Osteocyte (in vitro differentiated cells): Measurements from ENCODE around the gene PAM16. TPM values are rescaled to one million over a fixed set of nuclear protein-coding genes. Genes with fewer than 3 reads are reported as not detected.
"Not testable (repeated sequence)": the region's sequence is repeated elsewhere in the genome, so short reads cannot be mapped to it uniquely, and the experiment has no call there.

Experiments
- DNase-seq: peaks from one replicate; pipeline ENCODE4 v3.0.0; 2021; ENCODE audit warnings: mixed read lengths; ENCODE audit not compliant: unreplicated experiment; ENCODE audit errors: extremely low spot score
- H3K27ac Mint-ChIP-seq: one replicate; pipeline ENCODE4 v1.8.0; 2021; ENCODE audit warnings: mild to moderate bottlenecking, mixed read lengths; ENCODE audit not compliant: unreplicated experiment
- H3K27me3 Mint-ChIP-seq: one replicate; pipeline ENCODE4 v1.8.0; 2021; ENCODE audit warnings: mixed read lengths; ENCODE audit not compliant: unreplicated experiment
- H3K36me3 Mint-ChIP-seq: one replicate; pipeline ENCODE4 v1.8.0; 2021; ENCODE audit warnings: mixed read lengths; ENCODE audit not compliant: unreplicated experiment
- H3K4me1 Mint-ChIP-seq: one replicate; pipeline ENCODE4 v1.8.0; 2021; ENCODE audit warnings: mixed read lengths; ENCODE audit not compliant: unreplicated experiment
- H3K4me3 Mint-ChIP-seq: one replicate; pipeline ENCODE4 v1.8.0; 2021; ENCODE audit warnings: mild to moderate bottlenecking, moderate library complexity, mixed read lengths; ENCODE audit not compliant: unreplicated experiment
- H3K9me3 Mint-ChIP-seq: one replicate; pipeline ENCODE4 v1.8.0; 2021; ENCODE audit warnings: mixed read lengths; ENCODE audit not compliant: unreplicated experiment
- CTCF ChIP-seq: fragments of 200-600 bp; sonication (generic); IDR thresholded peaks from 2 replicates; pipeline ENCODE4 v1.5.0; 2021; ENCODE audit warnings: antibody characterized with exemption, mild to moderate bottlenecking, moderate library complexity
- total RNA-seq: library from RNA; stranded (reverse); gene quantifications from 2 replicates; pipeline ENCODE4 v1.2.1, GENCODE V29; 2021

PAM16 gene
- total RNA-seq, 1 donor from 2014 or later, result 21.0 TPM

GRCh38 chr16:4347010-4347409 is 4.1 kb downstream of the PAM16 start:
- no peak overlapping the region for H3K4me3 Mint-ChIP-seq
- TF ChIP-seq CTCF, result no peak

GRCh38 chr16:4345836-4346781 is 5.0 kb downstream of the PAM16 start:
- Mint-ChIP-seq H3K27ac (no peak overlapping the region), H3K4me3 (no peak overlapping the region), H3K27me3 (no peaks in the 10 kb centered on the region), H3K4me1 (peaks cover 10% of the 10 kb centered on the region), H3K9me3 (no peaks in the 10 kb centered on the region), H3K36me3 (no peaks in the 10 kb centered on the region)
- no peak for TF ChIP-seq CTCF
- no peak for DNase-seq

More at GRCh38 chr16:4347010-4347409, 4.1 kb downstream of the PAM16 start:
- DNase-seq, result no peak
- H3K27me3 Mint-ChIP-seq, result no peaks in the 10 kb centered on the region
- no peaks in the 10 kb centered on the region for H3K36me3 Mint-ChIP-seq
- H3K27ac Mint-ChIP-seq, result no peak overlapping the region
- peaks cover 15% of the 10 kb centered on the region for H3K4me1 Mint-ChIP-seq
- H3K9me3 Mint-ChIP-seq, result no peaks in the 10 kb centered on the region

GRCh38 chr16:4344983-4345835 is 5.9 kb downstream of the PAM16 start:
- H3K4me1 Mint-ChIP-seq, result peaks cover 8% of the 10 kb centered on the region
- TF ChIP-seq CTCF, result no peak
- H3K9me3 Mint-ChIP-seq, result no peaks in the 10 kb centered on the region
- H3K4me3 Mint-ChIP-seq, result no peak overlapping the region
- no peak for DNase-seq
- no peaks in the 10 kb centered on the region for H3K27me3 Mint-ChIP-seq
- H3K27ac Mint-ChIP-seq, result peak overlapping the region; percentile 31
- no peaks in the 10 kb centered on the region for H3K36me3 Mint-ChIP-seq

GRCh38 chr16:4344300-4344982 is 6.7 kb downstream of the PAM16 start:
- H3K4me1 Mint-ChIP-seq, result peaks cover 16% of the 10 kb centered on the region
- not testable (repeated sequence) for DNase-seq, H3K9me3 Mint-ChIP-seq, H3K4me3 Mint-ChIP-seq, H3K27me3 Mint-ChIP-seq, H3K36me3 Mint-ChIP-seq
- H3K27ac Mint-ChIP-seq, result peak overlapping the region; percentile 31
